ENCODE results near the gene DUS3L.

DUS3L gene

GRCh38 chr19:5790559-5791520, at the start of gene DUS3L:
Gene DUS3L (minus strand): TSS chr19:5791163. CDS start chr19:5791141, 22 bp downstream.
- peak; percentile 98 for DNase-seq

- no peak for DNase-seq
These were observed 48.4 kb upstream of the DUS3L start, which contains the start of gene FUT6 for GRCh38 chr19:5839065-5840017. Gene FUT6 (minus strand): TSS chr19:5839702. CDS start chr19:5832567, 7,135 bp downstream.

GRCh38 chr19:5838353-5839064, 47.5 kb upstream of the DUS3L start:
- no peak for DNase-seq

GRCh38 chr19:5837761-5838352, 46.9 kb upstream of the DUS3L start:
- no peak for DNase-seq

GRCh38 chr19:5832527-5833216, 41.7 kb upstream of the DUS3L start:
- no peak for DNase-seq

GRCh38 chr19:5832061-5832460, 41.1 kb upstream of the DUS3L start:
- no peak for DNase-seq

GRCh38 chr19:5831159-5831558, 40.2 kb upstream of the DUS3L start:
- no peak for DNase-seq

GRCh38 chr19:5829567-5830310, 38.8 kb upstream of the DUS3L start:
- DNase-seq = no peak

GRCh38 chr19:5828661-5829566, 38.0 kb upstream of the DUS3L start:
- DNase-seq = no peak

GRCh38 chr19:5827891-5828660, 37.1 kb upstream of the DUS3L start:
- peak; percentile 96 for DNase-seq

- no peak for DNase-seq
These were observed 36.5 kb upstream of the DUS3L start for GRCh38 chr19:5827342-5827890.

- peak; percentile 36 for DNase-seq
These were observed 35.8 kb upstream of the DUS3L start for GRCh38 chr19:5826531-5827341.

- DNase-seq = no peak
These were observed 34.2 kb upstream of the DUS3L start for GRCh38 chr19:5825178-5825577.

GRCh38 chr19:5824751-5825150, 33.8 kb upstream of the DUS3L start:
- no peak for DNase-seq

GRCh38 chr19:5823579-5824281, 32.8 kb upstream of the DUS3L start:
- DNase-seq = no peak

- no peak for DNase-seq
These were observed 31.4 kb upstream of the DUS3L start for GRCh38 chr19:5822181-5822844.
